ENCODE measurements around the gene CD302. TPM values are rescaled to one million over a fixed set of nuclear protein-coding genes. Genes with fewer than 3 reads are reported as not detected.

CD302 gene
- total and polyA plus RNA-seq, 2 of the 8 experiments (the other 6 are each of a cell fraction or from before 2014, with no cell fraction given) = 0.76 to 0.79 TPM

DNA sequence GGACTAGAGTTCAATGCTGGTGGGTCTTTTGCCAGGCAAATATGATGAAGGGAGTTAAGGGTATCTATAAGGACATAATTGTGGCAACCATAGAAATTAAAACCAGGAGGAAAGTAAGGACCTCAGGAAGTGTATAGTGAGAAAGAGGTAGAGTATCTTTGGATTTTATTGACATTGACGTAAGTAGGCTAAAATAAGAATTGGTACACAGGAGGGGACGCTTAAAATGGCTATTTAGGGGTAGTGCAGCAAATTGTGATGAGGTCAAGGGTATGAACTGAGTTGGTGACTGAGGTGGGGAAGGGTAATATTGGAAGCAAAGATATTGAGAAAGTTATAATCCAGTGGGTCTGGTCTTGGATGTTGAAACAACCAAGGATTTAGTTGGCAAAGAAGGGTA is 43.0 kb downstream of the CD302 start:
- ChIA-PET POLR2A (ENCODE audit: partially characterized antibody) (no interaction called here), CTCF (ENCODE audit: partially characterized antibody) (interaction anchor here (5.0 kb wide), 1 partner anchor 52 kb away, joined by 27 read pairs; no protein-coding TSS in a partner anchor)
- H4K20me1 ChIP-seq (replicated peaks in 1 of 2; ENCODE audit: control insufficient read depth in 1 of 2, insufficient read depth in 2 of 2, low read length in 2 of 2) = peaks cover 4 to 5% of the 10 kb centered on the region in 2 experiments
- H2AFZ ChIP-seq (ENCODE audit: low read length) = no peak overlapping the region
- no peak overlapping the region for H2BK20ac ChIP-seq (ENCODE audit: low read length)
- H3K27me3 ChIP-seq (replicated peaks in 1 of 4; ENCODE audit: control insufficient read depth in 3 of 4, extremely low read depth in 1 of 4, insufficient read depth in 3 of 4, low read length in 3 of 4) = no peaks in the 10 kb centered on the region
- H3K9ac ChIP-seq (replicated peaks in 1 of 4; ENCODE audit: extremely low read depth in 1 of 4, low read depth in 3 of 4, low read length in 3 of 4) = no peak overlapping the region
- H3K18ac ChIP-seq (ENCODE audit: extremely low read depth, low read length) = no peak overlapping the region
- H3K9me3 ChIP-seq (ENCODE audit: insufficient read depth in 2 of 2, low read depth in 1 of 2, low read length in 1 of 2) = no peaks in the 10 kb centered on the region
- no peak overlapping the region for H3K4me3 ChIP-seq (ENCODE audit: extremely low read depth in 1 of 4, insufficient read depth in 2 of 4, low read depth in 3 of 4, low read length in 4 of 4)
- no peak overlapping the region for H2AK5ac ChIP-seq (ENCODE audit: low read depth, low read length)
- H3K23me2 ChIP-seq (ENCODE audit: low read depth, low read length) = no peaks in the 10 kb centered on the region; the same call in 1 of the 2 replicates
- no peak overlapping the region for H3K56ac ChIP-seq (replicated peaks; ENCODE audit: insufficient read length, low read depth, low read length)
- H2BK12ac ChIP-seq (ENCODE audit: low read depth, low read length) = no peak overlapping the region
- FAIRE-seq (no peak), DNase-seq (ENCODE audit: low read depth in 1 of 2, low spot score in 2 of 2) (no peak)
- no peak overlapping the region for H4K8ac ChIP-seq (ENCODE audit: extremely low read depth, insufficient read depth, low read length)
- peaks cover 7 to 60% (median 31%) of the 10 kb centered on the region in 4 experiments for H3K36me3 ChIP-seq (ENCODE audit: control insufficient read depth in 2 of 4, insufficient read depth in 4 of 4, low read length in 3 of 4)
- H4K91ac ChIP-seq (replicated peaks; ENCODE audit: insufficient read length, low read length) = no peak overlapping the region
- H3K27ac ChIP-seq (ENCODE audit: low read depth, low read length) = no peak overlapping the region
- H3K23ac ChIP-seq (ENCODE audit: insufficient read length) = no peak overlapping the region
- H3K79me1 ChIP-seq (ENCODE audit: low read depth, low read length) = no peaks in the 10 kb centered on the region; the same call in 1 of the 2 replicates
- H2BK15ac ChIP-seq (ENCODE audit: low read length) = no peak overlapping the region
- H3K4ac ChIP-seq (replicated peaks; ENCODE audit: insufficient read length, low read depth, low read length) = no peak overlapping the region
- H2BK120ac ChIP-seq (replicated peaks; ENCODE audit: low read depth, low read length) = no peak overlapping the region
- H3K79me2 ChIP-seq (ENCODE audit: control insufficient read depth in 1 of 2, insufficient read depth in 2 of 2, low read length in 2 of 2) = peaks cover 0 to 55% of the 10 kb centered on the region in 2 experiments; a peak in 2 of 4 replicates
- H3K4me2 ChIP-seq (ENCODE audit: insufficient read depth in 1 of 2, low read depth in 2 of 2, low read length in 2 of 2) = no peak overlapping the region
- no peak overlapping the region for H4K5ac ChIP-seq (ENCODE audit: insufficient read length, low read depth, low read length)
- H3K4me1 ChIP-seq (replicated peaks in 1 of 4; ENCODE audit: control insufficient read depth in 3 of 4, insufficient read depth in 4 of 4, low read length in 3 of 4) = no peaks in the 10 kb centered on the region
- H3K14ac ChIP-seq (ENCODE audit: insufficient read length) = no peak overlapping the region
- 91% methylated on average over 2 of the region's 2 CpGs; no CpG with 5 or more reads in 1 of the 2 experiments for WGBS, 2 experiments (ENCODE audit: extremely low coverage in 1 of 2, insufficient coverage in 1 of 2, insufficient read length in 1 of 2, insufficient replicate concordance in 2 of 2, low coverage in 1 of 2, low lambda C conversion rate in 2 of 2, missing lambda C conversion rate in 1 of 2)
- H2BK5ac ChIP-seq (ENCODE audit: low read depth, low read length) = no peak overlapping the region
- no peak for TF ChIP-seq CHD2 (IDR thresholded peaks at IDR 0.05; ENCODE audit: low read length)
- TF ChIP-seq KDM5A (IDR thresholded peaks at IDR 0.05; ENCODE audit: low read length) = no peak
- no peak for TF ChIP-seq JUND (IDR thresholded peaks at IDR 0.05; ENCODE audit: low read length)
- no peak for TF ChIP-seq YY1 (IDR thresholded peaks at IDR 0.05; ENCODE audit: low read depth, low read length)
- no peak for TF ChIP-seq CTBP2 (IDR thresholded peaks at IDR 0.05; ENCODE audit: borderline replicate concordance, insufficient read depth, insufficient read length, low read length)
- no peak for TF ChIP-seq RFX5 (IDR thresholded peaks at IDR 0.05; ENCODE audit: borderline replicate concordance, low read depth, low read length)
- TF ChIP-seq, protein P1, sequence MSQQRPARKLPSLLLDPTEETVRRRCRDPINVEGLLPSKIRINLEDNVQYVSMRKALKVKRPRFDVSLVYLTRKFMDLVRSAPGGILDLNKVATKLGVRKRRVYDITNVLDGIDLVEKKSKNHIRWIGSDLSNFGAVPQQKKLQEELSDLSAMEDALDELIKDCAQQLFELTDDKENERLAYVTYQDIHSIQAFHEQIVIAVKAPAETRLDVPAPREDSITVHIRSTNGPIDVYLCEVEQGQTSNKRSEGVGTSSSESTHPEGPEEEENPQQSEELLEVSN (IDR thresholded peaks at IDR 0.05) = no peak
- TF ChIP-seq SIN3A (conservative IDR thresholded peaks at IDR 0.05 in 1 of 2, IDR thresholded peaks at IDR 0.05 in 1 of 2; ENCODE audit: low read depth in 1 of 2, low read length in 2 of 2) = no peak
- TF ChIP-seq GTF2F1 (IDR thresholded peaks at IDR 0.05; ENCODE audit: borderline replicate concordance, low read depth, low read length) = no peak
- no peak for TF ChIP-seq RAD21 (IDR thresholded peaks at IDR 0.05 in 1 of 2, conservative IDR thresholded peaks at IDR 0.05 in 1 of 2; ENCODE audit: low read depth in 2 of 2, low read length in 2 of 2)
- TF ChIP-seq RNF2 (IDR thresholded peaks at IDR 0.05; ENCODE audit: borderline replicate concordance, low read depth, low read length, missing control alignments, poor library complexity, severe bottlenecking) = no peak
- no peak for TF ChIP-seq SAP30 (IDR thresholded peaks at IDR 0.05; ENCODE audit: insufficient read depth, insufficient replicate concordance, low read length)
